GM21390 (cell line): ENCODE data around the gene TRIM23.
"Not testable (repeated sequence)": the region's sequence is repeated elsewhere in the genome, so short reads cannot be mapped to it uniquely, and the experiment has no call there.

Experiments
- ATAC-seq: cut with Tn5 transposase; IDR thresholded peaks from one replicate; pipeline ENCODE4 v1.9.1; 2021; ENCODE audit not compliant: unreplicated experiment

Gene TRIM23

GRCh38 chr5:65624025-65624570, at the start of gene TRIM23:
TSS of gene TRIM23 (minus strand) at chr5:65624333. CDS start at chr5:65624274, 59 bp downstream.
- peak; percentile 95 for ATAC-seq

- ATAC-seq = no peak
Observed at GRCh38 chr5:65672796-65673195, 48.7 kb upstream of the TRIM23 start.

- ATAC-seq = no peak
Observed at GRCh38 chr5:65668696-65669095, 44.6 kb upstream of the TRIM23 start.

GRCh38 chr5:65663804-65664521, 39.8 kb upstream of the TRIM23 start:
- ATAC-seq = no peak

- no peak for ATAC-seq
Observed at GRCh38 chr5:65654713-65655112, 30.6 kb upstream of the TRIM23 start.

- ATAC-seq = no peak
Observed at GRCh38 chr5:65651144-65651543, 27.0 kb upstream of the TRIM23 start.

GRCh38 chr5:65647941-65648340, 23.8 kb upstream of the TRIM23 start:
- no peak for ATAC-seq

GRCh38 chr5:65646938-65647337, 22.8 kb upstream of the TRIM23 start:
- ATAC-seq = no peak

- no peak for ATAC-seq
Observed at GRCh38 chr5:65640240-65640639, 16.1 kb upstream of the TRIM23 start.

- no peak for ATAC-seq
Observed at GRCh38 chr5:65630981-65631380, 6.8 kb upstream of the TRIM23 start.

GRCh38 chr5:65625743-65626142, 1.6 kb upstream of the TRIM23 start:
- ATAC-seq = no peak

- peak; percentile 73 for ATAC-seq
Observed at GRCh38 chr5:65624571-65625555, 730 bp upstream of the TRIM23 start, which contains the start of the genes SHLD3 and TRAPPC13. TSS of gene SHLD3 (plus strand) at chr5:65625027. CDS start at chr5:65629588, 4,561 bp downstream. TSS of gene TRAPPC13 (plus strand) at chr5:65625027. CDS start at chr5:65625061, 34 bp downstream.

- ATAC-seq = no peak
Observed at GRCh38 chr5:65623482-65623881, 651 bp downstream of the TRIM23 start.

GRCh38 chr5:65621961-65622360, 2.2 kb downstream of the TRIM23 start:
- not testable (repeated sequence) for ATAC-seq

GRCh38 chr5:65620021-65620420, 4.1 kb downstream of the TRIM23 start:
- ATAC-seq = no peak

GRCh38 chr5:65612298-65612907, 11.7 kb downstream of the TRIM23 start:
- ATAC-seq = no peak

- no peak for ATAC-seq
Observed at GRCh38 chr5:65611524-65611923, 12.6 kb downstream of the TRIM23 start.

- ATAC-seq = not testable (repeated sequence)
Observed at GRCh38 chr5:65601761-65602160, 22.4 kb downstream of the TRIM23 start.

- ATAC-seq = no peak
Observed at GRCh38 chr5:65588694-65589093, 35.4 kb downstream of the TRIM23 start.

GRCh38 chr5:65577141-65577540, 47.0 kb downstream of the TRIM23 start:
- no peak for ATAC-seq
